HG02852 (cell line): ENCODE measurements around the gene JAZF1.

Source experiments
- ATAC-seq: cut with Tn5 transposase; IDR thresholded peaks from one replicate; pipeline ENCODE4 v1.9.1; 2021; ENCODE audit warnings: mild to moderate bottlenecking, moderate library complexity; ENCODE audit not compliant: unreplicated experiment

JAZF1 gene

DNA sequence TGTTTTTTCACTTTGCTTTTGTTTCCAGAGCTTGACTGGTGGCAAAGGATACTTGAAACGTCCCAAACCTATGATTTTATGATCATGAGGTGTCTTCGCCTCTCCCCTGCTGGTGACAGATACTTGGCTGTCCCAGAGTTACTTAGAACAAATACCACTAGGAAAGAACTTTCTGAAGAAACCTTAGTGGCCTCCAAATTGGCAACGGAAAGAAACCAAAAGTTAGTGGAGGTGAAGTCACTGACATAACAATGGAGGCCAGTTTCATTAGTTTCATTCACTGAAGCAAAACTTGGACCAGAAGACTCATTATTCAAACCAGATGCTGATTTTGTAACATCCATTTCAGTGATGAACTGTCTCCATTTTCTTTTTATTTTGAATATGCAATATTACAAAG is 68.6 kb downstream of the JAZF1 start:
- ATAC-seq = no peak

- ATAC-seq = no peak
Measured at GRCh38 chr7:28110427-28111012, 70.1 kb downstream of the JAZF1 start.

DNA sequence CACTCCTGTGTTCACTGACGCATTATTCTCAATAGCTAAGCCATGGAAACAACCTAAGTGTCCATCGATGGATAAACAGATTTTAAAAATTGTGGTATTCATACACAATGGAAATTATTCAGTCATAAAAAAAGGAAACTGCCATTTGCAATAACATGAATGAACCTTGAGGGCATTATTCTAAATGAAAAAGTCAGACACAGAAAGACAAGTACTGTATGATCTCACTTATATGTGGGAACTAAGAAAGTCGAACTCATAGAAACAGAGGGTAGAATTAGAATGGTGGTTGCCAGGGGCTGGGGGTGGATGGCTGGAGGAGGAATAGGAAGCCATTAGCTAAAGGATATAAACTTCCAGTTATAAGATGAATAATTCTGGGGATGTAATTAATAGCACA is 71.8 kb downstream of the JAZF1 start:
- no peak for ATAC-seq

DNA sequence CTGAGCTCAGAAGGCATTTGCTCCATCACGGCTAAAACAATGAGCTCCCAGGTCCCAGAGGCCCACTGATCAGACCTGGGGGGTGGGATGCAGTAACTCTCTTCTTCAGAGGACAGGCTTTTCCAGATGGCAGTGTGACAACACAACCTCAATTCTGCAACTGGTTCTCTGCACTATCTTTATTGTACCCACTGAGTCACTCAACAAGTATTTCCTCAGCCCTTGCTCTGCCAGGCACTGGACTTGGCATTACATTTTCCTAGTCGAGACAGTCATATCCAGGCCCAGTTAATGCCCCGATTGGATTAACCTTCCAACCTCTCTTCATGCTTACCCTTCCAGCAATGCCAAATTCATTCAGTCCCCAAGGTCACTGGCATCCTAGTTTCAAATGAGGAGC is 72.6 kb downstream of the JAZF1 start:
- ATAC-seq = no peak

- ATAC-seq = no peak
Measured at GRCh38 chr7:28106321-28106829, 74.2 kb downstream of the JAZF1 start.

- ATAC-seq = no peak
Measured at GRCh38 chr7:28105234-28105633, 75.4 kb downstream of the JAZF1 start.

DNA sequence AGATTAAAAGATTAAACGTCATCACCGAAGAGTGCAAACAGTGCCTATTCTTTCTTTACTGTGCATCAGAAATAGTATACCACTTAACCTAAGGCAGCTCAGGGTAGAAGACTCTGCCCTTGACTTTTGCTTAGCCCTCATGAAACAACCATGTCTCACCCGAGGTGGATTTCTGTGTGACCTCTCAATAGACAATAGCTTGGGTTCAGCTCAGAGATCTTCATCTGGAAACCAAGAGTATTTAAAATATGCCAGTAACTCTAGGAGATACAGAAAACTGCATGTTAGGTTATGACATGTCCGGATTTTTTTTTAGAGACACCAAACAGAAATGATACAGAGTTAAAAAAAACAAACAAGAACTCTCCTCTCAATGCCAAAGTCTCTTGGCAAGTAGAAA is 75.8 kb downstream of the JAZF1 start:
- ATAC-seq = no peak

DNA sequence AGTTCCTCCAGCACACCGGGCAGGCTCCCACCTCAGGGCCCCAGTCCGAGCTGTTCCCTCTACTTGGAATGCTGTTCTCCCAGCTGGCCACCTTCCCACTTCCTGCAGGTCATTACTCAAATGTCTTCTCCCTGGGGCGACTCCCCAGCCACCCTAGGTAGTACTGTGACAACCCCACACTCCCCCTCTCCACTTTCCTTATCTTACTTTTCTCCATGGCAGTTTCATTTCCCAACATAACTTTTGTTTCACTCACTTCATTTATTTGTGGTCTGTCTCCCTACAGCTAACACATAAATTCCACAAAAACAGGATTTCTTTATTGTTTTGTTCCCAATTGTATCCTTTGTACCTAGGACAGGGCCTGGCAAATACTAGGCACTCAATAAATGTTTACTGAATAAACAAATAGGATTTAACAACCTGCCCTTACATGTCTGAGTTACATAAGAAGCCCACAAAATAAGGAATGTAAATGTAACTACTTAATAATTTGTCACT is 76.5 kb downstream of the JAZF1 start:
- ATAC-seq = no peak

DNA sequence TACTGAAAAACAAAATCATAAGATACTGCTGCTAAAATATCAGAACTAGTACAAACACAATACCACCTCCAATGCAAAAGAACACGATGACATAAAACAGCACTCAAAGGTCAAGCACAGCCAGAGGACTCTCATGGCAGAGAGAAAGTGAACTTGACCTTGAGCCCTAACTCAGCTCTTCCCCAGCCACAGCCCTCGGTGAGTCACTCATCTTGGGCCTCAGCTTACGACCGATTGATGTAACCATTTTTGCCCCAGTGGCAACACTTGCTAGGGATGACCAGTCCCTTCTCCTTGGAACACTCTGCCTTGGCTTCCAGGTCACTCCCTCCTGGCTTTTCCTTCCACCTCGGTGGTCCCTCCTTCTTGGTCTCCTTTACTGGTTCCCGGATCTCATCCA is 77.8 kb downstream of the JAZF1 start:
- ATAC-seq = no peak

DNA sequence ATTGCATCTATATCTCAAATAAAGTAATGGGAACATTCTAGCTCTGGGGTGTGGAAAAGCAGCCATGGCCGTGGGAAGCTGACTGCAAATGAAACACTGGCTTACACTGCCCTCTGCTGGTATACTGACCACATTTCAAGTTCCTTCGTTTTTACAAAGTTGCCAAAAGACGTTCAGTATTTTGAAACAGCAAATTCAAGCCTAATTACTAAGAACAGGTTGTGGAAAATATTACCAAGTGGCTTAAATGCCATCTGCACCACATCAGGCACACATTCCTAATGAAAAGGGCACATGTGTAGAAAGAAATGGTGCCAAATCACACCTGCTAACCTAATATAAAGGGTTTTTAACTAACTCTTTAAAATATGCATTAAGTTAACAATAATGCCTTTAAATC is 83.9 kb downstream of the JAZF1 start:
- no peak for ATAC-seq

GRCh38 chr7:28095231-28095630 is 85.4 kb downstream of the JAZF1 start:
- no peak for ATAC-seq

DNA sequence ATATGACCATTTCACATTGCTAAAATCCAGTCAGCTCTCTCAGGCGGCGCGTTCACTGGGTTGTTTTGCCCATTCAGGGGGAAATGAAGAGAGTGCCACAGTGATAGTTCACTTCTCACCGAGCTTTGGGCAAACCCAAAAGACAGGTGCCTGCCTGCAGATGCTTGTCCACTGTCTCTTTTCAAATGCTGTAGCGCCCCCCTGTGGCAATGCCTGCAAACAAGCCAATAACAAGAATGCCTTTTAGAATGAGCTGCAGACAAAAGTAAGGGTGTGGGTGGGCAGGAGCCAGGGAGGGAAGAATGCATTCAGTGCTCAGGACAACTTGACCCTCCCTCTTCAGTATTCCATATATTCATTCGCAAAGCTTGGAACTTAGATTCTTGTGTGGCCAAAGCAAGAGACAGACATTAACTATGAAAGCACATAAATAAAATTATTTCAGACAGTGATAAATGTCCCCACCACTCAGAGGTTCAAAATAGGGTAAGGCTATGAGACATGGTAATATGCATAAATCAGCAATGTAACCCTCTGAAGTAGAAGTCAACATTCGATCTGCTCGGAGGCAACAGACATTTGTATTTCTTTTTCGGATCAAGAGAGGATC is 86.9 kb downstream of the JAZF1 start:
- ATAC-seq = no peak

DNA sequence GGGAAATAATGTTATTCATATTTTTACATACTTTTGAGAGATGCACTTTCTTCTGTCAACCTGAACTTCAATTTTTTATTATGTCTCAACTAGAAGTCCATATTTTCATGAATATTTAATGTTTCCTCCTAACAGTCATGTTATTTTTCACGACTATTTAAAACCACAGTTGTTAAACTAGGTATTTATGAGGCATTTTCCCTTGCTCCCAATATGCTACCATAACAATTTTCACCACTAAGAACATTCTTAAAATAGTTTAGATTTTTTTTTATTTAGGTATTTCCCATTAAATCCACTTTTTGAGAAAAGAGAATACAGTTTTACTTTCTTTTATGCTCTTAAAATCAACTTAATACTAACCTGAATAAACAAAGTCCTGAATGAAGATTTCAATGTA is 89.4 kb downstream of the JAZF1 start:
- ATAC-seq = no peak

DNA sequence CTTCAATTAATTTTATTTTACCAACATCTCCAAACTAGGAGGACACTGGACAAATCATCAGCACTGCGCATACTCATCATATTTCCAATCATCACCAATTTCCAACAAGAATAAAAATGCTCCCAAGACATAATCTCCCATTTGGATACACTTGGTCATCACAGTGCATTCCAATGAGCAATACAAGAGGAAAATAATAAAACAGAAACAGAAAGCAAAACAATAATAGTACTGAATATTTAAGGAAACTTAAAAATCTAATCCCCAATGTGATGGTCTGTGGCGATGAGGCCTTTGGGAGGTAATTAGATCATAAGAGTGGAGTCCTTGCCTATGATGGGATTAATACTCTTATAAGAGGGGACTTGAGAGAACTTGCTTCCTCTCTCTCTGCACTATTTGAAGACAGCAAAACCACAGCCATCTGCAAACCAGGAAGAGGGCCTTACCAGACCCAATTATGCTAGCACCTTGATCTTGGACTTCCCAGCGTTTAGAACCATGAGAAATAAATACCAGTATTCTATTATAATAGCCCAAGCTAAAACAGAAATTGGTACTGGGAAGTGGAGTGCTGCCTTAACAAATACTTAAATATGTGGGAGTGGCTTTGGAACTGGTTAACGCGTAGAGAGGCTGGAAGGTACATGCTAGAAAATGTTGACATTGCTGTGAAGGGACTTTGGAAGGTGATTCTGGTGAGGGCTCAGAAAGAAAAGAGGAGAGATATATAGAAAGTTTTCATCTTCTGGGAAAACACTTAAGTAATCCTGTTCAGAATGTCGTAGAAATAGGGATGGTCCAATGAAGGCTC is 91.5 kb downstream of the JAZF1 start:
- ATAC-seq = no peak

DNA sequence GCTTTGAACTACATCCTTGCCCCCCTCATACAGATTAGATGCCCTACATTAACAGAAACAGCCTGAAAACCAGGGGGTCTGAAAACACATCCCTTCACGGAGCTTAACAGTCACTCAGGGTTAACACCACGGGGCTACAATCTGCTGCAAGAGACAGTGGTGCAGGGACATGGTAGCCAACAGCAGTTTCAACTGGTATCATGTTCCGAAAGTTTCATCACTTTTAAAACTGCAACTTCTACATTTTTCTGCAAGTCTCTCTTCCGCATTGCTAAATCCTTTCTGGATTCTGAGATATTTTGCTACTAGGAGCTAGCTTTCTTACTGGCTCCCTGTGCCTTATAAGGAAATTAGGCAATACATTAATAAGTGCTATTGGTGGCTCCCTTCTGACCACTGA is 92.6 kb downstream of the JAZF1 start:
- no peak for ATAC-seq

DNA sequence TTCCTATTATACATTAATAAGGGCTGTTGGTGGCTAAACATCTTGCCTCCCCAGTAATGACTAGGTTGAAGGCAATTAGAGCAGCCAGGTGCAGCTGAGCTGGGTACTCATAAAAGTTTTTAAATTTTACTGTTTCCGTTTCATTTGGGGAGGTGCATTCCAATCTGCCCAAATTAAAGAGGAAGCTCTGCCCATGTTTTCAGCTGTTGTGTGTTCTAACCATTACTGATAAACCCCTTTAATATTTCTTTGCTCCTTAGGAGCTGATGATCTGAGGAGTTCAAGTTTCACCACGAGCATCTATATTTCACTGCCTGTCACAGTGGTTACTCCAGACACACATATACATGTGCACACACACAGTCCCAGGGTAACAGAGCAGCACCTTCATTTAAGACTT is 94.4 kb downstream of the JAZF1 start:
- no peak for ATAC-seq

DNA sequence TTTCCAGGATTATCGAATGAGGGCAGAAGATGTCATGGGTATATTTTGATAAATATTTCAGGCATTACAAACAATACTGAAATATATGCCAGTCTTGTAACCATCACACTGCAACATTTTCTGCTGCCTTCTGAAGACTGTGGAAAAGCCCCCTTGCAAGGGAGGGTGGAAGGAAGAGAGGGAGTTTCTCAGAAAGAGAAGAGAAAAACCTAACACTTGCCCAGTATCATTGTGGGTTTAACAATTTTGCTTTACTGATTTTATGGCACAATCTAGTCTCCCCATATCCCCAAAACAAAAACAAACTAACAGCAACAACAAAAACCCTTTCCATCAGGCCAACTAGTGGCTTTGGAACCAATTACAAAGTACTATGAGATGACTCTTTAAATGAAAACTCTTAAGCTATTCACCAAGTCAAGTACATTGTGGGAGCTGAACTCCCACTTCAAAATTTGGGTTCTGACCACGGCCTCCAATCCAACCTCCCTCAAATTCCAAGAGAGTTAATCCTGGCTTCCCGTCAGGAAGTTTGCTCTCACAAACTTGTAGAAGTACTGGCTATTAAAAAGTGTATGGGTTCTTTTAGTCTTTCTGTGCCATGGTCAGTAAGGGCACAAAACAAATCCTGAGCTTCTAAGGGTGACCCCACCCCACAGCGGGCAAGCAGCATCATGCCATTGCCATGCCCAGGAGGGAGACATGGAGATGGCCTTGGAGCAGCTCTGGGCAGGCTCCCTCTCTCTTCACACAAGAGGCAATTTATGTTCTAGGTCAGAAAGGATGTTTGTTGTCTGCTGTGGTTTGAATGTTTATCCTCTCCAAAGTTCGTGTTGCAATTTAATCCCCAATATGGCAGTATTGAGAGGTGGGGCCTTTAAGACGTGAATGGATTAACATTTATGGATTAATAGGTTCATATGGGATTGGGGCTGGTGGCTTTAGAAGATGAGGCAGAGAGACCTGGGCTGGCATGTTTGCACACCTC is 96.3 kb downstream of the JAZF1 start:
- ATAC-seq = no peak

DNA sequence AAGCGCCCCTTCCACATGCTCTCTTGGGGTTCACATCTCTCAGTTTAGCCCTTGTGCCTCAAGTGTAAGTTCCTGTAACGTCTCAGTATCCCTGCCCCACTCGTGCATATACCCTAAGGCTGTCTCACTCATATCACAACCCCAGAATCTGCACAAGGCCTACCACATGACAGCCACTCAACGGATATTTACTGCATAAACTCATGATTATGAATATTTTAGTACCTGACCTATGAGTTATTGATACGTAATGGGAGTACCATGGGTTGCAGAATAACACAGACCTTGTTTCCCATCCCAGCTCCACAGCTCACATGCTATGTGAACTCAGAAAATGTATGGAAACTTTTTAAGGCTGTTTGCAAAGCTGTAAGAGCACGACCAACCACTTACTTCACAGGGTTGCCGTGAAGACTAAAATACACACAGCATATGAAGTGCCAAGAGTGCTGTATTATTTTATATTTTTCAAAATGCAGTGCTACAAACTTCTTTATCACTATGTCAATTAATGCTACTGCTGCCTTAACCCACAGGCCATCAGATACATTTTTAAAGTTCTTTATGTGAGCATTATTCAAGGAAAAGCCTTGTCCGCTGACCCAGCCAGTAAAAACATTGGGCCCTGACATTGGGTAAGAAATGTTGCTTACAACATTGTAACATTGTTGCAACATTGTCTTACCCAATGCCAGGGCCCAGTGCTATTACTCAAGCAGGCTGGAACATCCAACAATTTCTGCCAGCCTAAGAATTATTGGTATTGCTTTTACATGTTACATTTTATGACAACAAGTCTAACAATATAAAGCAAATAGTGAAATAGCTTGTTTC is 97.2 kb downstream of the JAZF1 start:
- ATAC-seq = no peak

- no peak for ATAC-seq
Measured at GRCh38 chr7:28082071-28082470, 98.5 kb downstream of the JAZF1 start.

DNA sequence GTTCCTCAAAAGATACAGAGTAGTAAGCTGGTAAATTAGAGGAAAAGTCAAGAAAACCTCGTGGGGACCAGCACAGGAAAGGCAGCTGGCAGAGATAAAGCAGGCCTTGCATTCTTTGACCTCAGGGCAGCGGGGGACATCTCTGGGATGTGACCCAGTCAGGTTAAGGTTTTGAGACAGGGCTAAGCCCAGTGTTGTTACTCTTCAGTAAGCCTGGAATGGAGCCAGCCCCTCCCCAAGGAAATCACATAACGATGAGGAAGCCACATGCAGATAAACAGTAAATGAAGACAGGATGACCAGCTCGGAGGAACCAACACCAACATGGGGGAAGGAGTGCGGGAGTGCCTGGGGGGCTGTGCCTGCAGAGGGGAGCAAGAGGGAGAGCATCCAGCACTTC is 99.6 kb downstream of the JAZF1 start:
- ATAC-seq = no peak
